PFSK-1 (cell line): ENCODE data around the gene ZBED5.

ENCODE experiments used
- FOXP2 ChIP-seq: optimal IDR thresholded peaks from 2 replicates; pipeline ENCODE3; 2011; ENCODE audit warnings: borderline replicate concordance, control low read depth, inconsistent platforms; ENCODE audit not compliant: insufficient read depth; ENCODE audit errors: extremely low read length, extremely low read depth
- POLR2AphosphoS5 ChIP-seq: IDR thresholded peaks from 2 replicates; pipeline ENCODE4 v1.6.1; 2012; ENCODE audit warnings: low read depth, mild to moderate bottlenecking, control low read depth, low read length, moderate library complexity
- REST ChIP-seq, 2 experiments: IDR thresholded peaks; 2 replicates each; pipeline versions ENCODE4 v1.6.1 to v1.8.0; 2011 to 2012; ENCODE audit warnings: low read depth in 2 of 2, low read length in 2 of 2, control low read depth in 1 of 2, inconsistent platforms in 1 of 2, mild to moderate bottlenecking in 1 of 2, moderate library complexity in 1 of 2; ENCODE audit not compliant: insufficient read depth in 1 of 2
- SIN3A ChIP-seq: IDR thresholded peaks from 2 replicates; pipeline ENCODE4 v1.6.1; 2012; ENCODE audit warnings: mild to moderate bottlenecking, low read length, moderate library complexity, borderline replicate concordance; ENCODE audit not compliant: insufficient read depth
- TAF1 ChIP-seq: IDR thresholded peaks from 2 replicates; pipeline ENCODE4 v1.6.1; 2012; ENCODE audit warnings: low read length, control low read depth, borderline replicate concordance; ENCODE audit not compliant: insufficient read depth

Gene ZBED5

GRCh38 chr11:10899121-10899830 lies 41.4 kb upstream of the ZBED5 start:
- TF ChIP-seq REST (IDR thresholded peaks at IDR 0.05; ENCODE audit: insufficient read depth in 1 of 2, low read depth in 2 of 2, low read length in 2 of 2) (no peak), SIN3A (no peak), TAF1 (no peak), FOXP2 (no peak), POLR2AphosphoS5 (no peak)

- TF ChIP-seq REST (IDR thresholded peaks at IDR 0.05; ENCODE audit: insufficient read depth in 1 of 2, low read depth in 2 of 2, low read length in 2 of 2) (no peak), POLR2AphosphoS5 (no peak), FOXP2 (no peak), SIN3A (no peak), TAF1 (no peak)
These were observed 40.8 kb upstream of the ZBED5 start for GRCh38 chr11:10898763-10899025.

GRCh38 chr11:10898003-10898762 lies 40.3 kb upstream of the ZBED5 start:
- no peak for TF ChIP-seq SIN3A
- TF ChIP-seq POLR2AphosphoS5 = no peak
- TF ChIP-seq TAF1 = no peak
- TF ChIP-seq FOXP2 = no peak
- no peak for TF ChIP-seq REST (IDR thresholded peaks at IDR 0.05; ENCODE audit: insufficient read depth in 1 of 2, low read depth in 2 of 2, low read length in 2 of 2)

GRCh38 chr11:10897150-10897549 lies 39.3 kb upstream of the ZBED5 start:
- TF ChIP-seq POLR2AphosphoS5 = no peak
- TF ChIP-seq REST (IDR thresholded peaks at IDR 0.05; ENCODE audit: insufficient read depth in 1 of 2, low read depth in 2 of 2, low read length in 2 of 2) = no peak
- TF ChIP-seq SIN3A = no peak
- TF ChIP-seq TAF1 = no peak
- no peak for TF ChIP-seq FOXP2
